HEK293 (cell line): ENCODE measurements around the gene UBB.

Source experiments
- BCL11A ChIP-seq: fragments of 450-650 bp; formaldehyde crosslinking; IDR thresholded peaks from 2 replicates; pipeline ENCODE4 v1.5.1; 2016; ENCODE audit warnings: low read depth, missing biosample characterization, missing genetic modification characterization
- CTCF ChIP-seq: fragments of 450-650 bp; formaldehyde crosslinking; IDR thresholded peaks from 2 replicates; pipeline ENCODE4 v1.5.1; 2016; ENCODE audit warnings: missing biosample characterization, missing genetic modification characterization
- SETDB1 ChIP-seq: IDR thresholded peaks from one replicate; pipeline ENCODE4 v1.6.1; 2017; ENCODE audit warnings: mild to moderate bottlenecking, low read length, moderate library complexity, mixed read lengths; ENCODE audit not compliant: insufficient read length
- TCF7L2 ChIP-seq: IDR thresholded peaks from 2 replicates; pipeline ENCODE4 v1.6.1; 2011; ENCODE audit warnings: low read depth, mild to moderate bottlenecking, inconsistent platforms, low read length, moderate library complexity, borderline replicate concordance
- ZNF274 ChIP-seq, 2 experiments: fragments of 200-500 bp in 1 of 2; fragments of 450-650 bp in 1 of 2; sonication (Bioruptor generic) in 1 of 2; formaldehyde crosslinking in 1 of 2; IDR thresholded peaks; 2 replicates each; pipeline versions ENCODE4 v1.5.1 to v1.6.1; 2014 to 2016; ENCODE audit warnings: borderline replicate concordance in 1 of 2, inconsistent platforms in 1 of 2, low read length in 1 of 2, missing biosample characterization in 1 of 2, missing genetic modification characterization in 1 of 2
- ZNF423 ChIP-seq: fragments of 450-650 bp; formaldehyde crosslinking; IDR thresholded peaks from 2 replicates; pipeline ENCODE4 v1.5.1; 2016; ENCODE audit warnings: missing biosample characterization, missing genetic modification characterization
- ZXDB ChIP-seq: fragments of 450-650 bp; formaldehyde crosslinking; IDR thresholded peaks from 2 replicates; pipeline ENCODE4 v1.5.1; 2016; ENCODE audit warnings: missing biosample characterization, missing genetic modification characterization
- TF ChIP-seq, protein P1 (sequence below): fragments of 450-650 bp; formaldehyde crosslinking; IDR thresholded peaks from 2 replicates; pipeline ENCODE4 v1.5.1; 2017; ENCODE audit warnings: missing biosample characterization, mild to moderate bottlenecking, missing genetic modification characterization, moderate library complexity

DNA sequence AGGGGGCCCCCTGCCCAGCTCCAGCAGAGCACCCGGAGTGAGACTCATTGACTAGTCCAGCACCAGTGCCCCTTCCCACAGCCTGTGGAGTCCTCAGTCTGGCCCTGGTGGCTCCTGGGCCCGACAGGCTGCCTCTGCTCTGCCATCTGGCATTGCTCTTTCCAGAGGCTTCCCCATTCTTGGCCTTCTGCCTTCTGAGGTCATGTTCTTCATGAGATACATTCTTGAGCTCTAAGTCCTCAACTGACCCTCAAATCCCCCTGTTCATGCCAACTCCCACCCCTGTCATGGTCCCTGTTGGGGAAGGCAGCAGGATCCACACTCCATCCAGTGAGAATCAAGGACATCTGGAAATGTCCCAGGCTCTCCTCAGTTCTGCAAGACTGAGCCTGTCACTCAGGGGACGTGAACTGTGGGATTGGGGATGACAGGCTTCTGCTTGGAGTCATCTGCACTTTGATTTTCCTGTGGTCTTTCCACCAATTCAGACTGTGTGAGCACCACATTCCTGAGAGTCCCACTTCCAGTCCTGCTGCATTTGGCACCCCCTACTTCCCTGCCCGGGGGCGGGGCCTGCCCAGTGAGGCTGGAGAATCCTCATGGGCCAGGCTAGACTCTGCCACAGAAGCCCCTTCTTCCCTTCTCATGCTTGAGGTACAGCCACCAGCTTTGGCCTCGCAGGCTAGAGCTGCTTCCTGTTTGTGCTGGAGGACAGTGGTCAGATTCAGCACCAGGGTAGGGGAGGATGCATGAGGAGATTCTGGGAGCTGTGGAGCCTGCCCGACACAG, 37.2 kb downstream of the UBB start:
- no peak for TF ChIP-seq CTCF (tag by site-specific recombination)
- TF ChIP-seq ZNF423 (tag by site-specific recombination) = no peak
- no peak for TF ChIP-seq BCL11A
- TF ChIP-seq ZXDB (tag by site-specific recombination) = no peak
- no peak for TF ChIP-seq TCF7L2
- TF ChIP-seq, protein P1, sequence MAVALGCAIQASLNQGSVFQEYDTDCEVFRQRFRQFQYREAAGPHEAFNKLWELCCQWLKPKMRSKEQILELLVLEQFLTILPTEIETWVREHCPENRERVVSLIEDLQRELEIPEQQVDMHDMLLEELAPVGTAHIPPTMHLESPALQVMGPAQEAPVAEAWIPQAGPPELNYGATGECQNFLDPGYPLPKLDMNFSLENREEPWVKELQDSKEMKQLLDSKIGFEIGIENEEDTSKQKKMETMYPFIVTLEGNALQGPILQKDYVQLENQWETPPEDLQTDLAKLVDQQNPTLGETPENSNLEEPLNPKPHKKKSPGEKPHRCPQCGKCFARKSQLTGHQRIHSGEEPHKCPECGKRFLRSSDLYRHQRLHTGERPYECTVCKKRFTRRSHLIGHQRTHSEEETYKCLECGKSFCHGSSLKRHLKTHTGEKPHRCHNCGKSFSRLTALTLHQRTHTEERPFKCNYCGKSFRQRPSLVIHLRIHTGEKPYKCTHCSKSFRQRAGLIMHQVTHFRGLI = no peak
- no peak for TF ChIP-seq ZNF274 (IDR thresholded peaks at IDR 0.05; ENCODE audit: low read length)
- TF ChIP-seq ZNF274 (tag by site-specific recombination; IDR thresholded peaks at IDR 0.05; ENCODE audit: borderline replicate concordance) = no peak
- no peak for TF ChIP-seq SETDB1
